ENCODE measurements around the gene TYRO3.
"Not testable (repeated sequence)": the region's sequence is repeated elsewhere in the genome, so short reads cannot be mapped to it uniquely, and the experiment has no call there.

The TYRO3 gene

GRCh38 chr15:41572866-41573265, 13.9 kb downstream of the TYRO3 start:
- DNase-seq (ENCODE audit: low read depth in 2 of 2, low spot score in 1 of 2), result no peak

- DNase-seq (ENCODE audit: low read depth in 2 of 2, low spot score in 1 of 2), result no peak
Measured at GRCh38 chr15:41573396-41573795, 14.4 kb downstream of the TYRO3 start.

- DNase-seq (ENCODE audit: low read depth in 2 of 2, low spot score in 1 of 2), result no peak
Measured at GRCh38 chr15:41574158-41574557, 15.1 kb downstream of the TYRO3 start.

GRCh38 chr15:41575282-41575681, 16.3 kb downstream of the TYRO3 start:
- no peak for DNase-seq (ENCODE audit: low read depth in 2 of 2, low spot score in 1 of 2)

- DNase-seq (ENCODE audit: low read depth in 2 of 2, low spot score in 1 of 2), result no peak
Measured at GRCh38 chr15:41577863-41578735, 19.1 kb downstream of the TYRO3 start.

- DNase-seq (ENCODE audit: low read depth in 2 of 2, low spot score in 1 of 2), result no peak
Measured at GRCh38 chr15:41578736-41579383, 19.8 kb downstream of the TYRO3 start.

- no peak for DNase-seq (ENCODE audit: low read depth in 2 of 2, low spot score in 1 of 2)
Measured at GRCh38 chr15:41581110-41581509, 22.1 kb downstream of the TYRO3 start.

- DNase-seq (ENCODE audit: low read depth in 2 of 2, low spot score in 1 of 2), result no peak
Measured at GRCh38 chr15:41583795-41584194, 24.8 kb downstream of the TYRO3 start.

- DNase-seq (ENCODE audit: low read depth in 2 of 2, low spot score in 1 of 2), result no peak
Measured at GRCh38 chr15:41584636-41585126, 25.7 kb downstream of the TYRO3 start.

- DNase-seq (ENCODE audit: low read depth in 2 of 2, low spot score in 1 of 2), result peak; percentile 2 to 3
Measured at GRCh38 chr15:41585127-41586047, 26.4 kb downstream of the TYRO3 start.

- not testable (repeated sequence) for DNase-seq (ENCODE audit: low read depth in 2 of 2, low spot score in 1 of 2)
Measured at GRCh38 chr15:41586531-41587282, 27.7 kb downstream of the TYRO3 start.

- not testable (repeated sequence) for DNase-seq (ENCODE audit: low read depth in 2 of 2, low spot score in 1 of 2)
Measured at GRCh38 chr15:41589018-41589417, 30.0 kb downstream of the TYRO3 start.

- not testable (repeated sequence) for DNase-seq (ENCODE audit: low read depth in 2 of 2, low spot score in 1 of 2)
Measured at GRCh38 chr15:41589571-41589970, 30.6 kb downstream of the TYRO3 start.

GRCh38 chr15:41591217-41591616, 32.2 kb downstream of the TYRO3 start:
- not testable (repeated sequence) for DNase-seq (ENCODE audit: low read depth in 2 of 2, low spot score in 1 of 2)

- DNase-seq (ENCODE audit: low read depth in 2 of 2, low spot score in 1 of 2), result not testable (repeated sequence)
Measured at GRCh38 chr15:41592718-41593117, 33.7 kb downstream of the TYRO3 start.

GRCh38 chr15:41594801-41595746, 36.1 kb downstream of the TYRO3 start:
- no peak for DNase-seq (ENCODE audit: low read depth in 2 of 2, low spot score in 1 of 2)

- no peak for DNase-seq (ENCODE audit: low read depth in 2 of 2, low spot score in 1 of 2)
Measured at GRCh38 chr15:41596972-41597371, 38.0 kb downstream of the TYRO3 start.

- DNase-seq (ENCODE audit: low read depth in 2 of 2, low spot score in 1 of 2), result no peak
Measured at GRCh38 chr15:41597787-41598186, 38.8 kb downstream of the TYRO3 start.

- DNase-seq (ENCODE audit: low read depth in 2 of 2, low spot score in 1 of 2), result no peak
Measured at GRCh38 chr15:41599061-41599460, 40.0 kb downstream of the TYRO3 start.

All from stimulated activated CD8-positive, alpha-beta memory T cell treated with anti-CD3 and anti-CD28 coated beads, Interleukin-4, amount 100 ng/mL, for 1 hour (primary cell).